AG10803 (cell line): ENCODE data around the gene BCAS1.

ENCODE experiments used
- DNase-seq: peaks from one replicate; pipeline ENCODE4 v3.0.0; 2010; ENCODE audit warnings: low read depth
- H3K4me3 ChIP-seq: 2 replicates; pipeline ENCODE4 v1.5.1; 2011; ENCODE audit warnings: mild to moderate bottlenecking, low read length, control low read depth
- CTCF ChIP-seq: conservative IDR thresholded peaks from 2 replicates; pipeline ENCODE4 v1.5.1; 2011; ENCODE audit warnings: mild to moderate bottlenecking, low read length, control low read depth, inconsistent platforms

Gene BCAS1

DNA sequence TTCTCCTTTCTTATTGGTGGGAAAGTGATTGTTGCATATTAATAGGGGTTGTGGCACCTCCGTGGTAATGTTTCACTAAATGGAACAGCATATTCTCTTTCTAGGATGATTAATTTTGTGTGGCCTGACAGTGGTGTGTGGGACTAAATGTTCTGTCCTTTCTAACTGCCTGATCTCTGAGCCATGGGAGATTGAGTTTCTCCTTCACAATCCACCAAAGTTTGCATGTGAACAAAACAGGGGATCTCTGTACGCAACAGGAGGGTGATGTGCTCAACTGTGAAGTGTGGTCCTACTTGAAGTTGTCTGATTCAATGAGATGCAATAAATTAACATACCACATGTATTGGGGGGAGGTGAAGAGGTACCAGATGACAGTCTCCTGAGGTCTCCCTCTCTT, 19.3 kb downstream of the BCAS1 start:
- no peak for DNase-seq
- TF ChIP-seq CTCF, result no peak
- H3K4me3 ChIP-seq, result no peak overlapping the region

DNA sequence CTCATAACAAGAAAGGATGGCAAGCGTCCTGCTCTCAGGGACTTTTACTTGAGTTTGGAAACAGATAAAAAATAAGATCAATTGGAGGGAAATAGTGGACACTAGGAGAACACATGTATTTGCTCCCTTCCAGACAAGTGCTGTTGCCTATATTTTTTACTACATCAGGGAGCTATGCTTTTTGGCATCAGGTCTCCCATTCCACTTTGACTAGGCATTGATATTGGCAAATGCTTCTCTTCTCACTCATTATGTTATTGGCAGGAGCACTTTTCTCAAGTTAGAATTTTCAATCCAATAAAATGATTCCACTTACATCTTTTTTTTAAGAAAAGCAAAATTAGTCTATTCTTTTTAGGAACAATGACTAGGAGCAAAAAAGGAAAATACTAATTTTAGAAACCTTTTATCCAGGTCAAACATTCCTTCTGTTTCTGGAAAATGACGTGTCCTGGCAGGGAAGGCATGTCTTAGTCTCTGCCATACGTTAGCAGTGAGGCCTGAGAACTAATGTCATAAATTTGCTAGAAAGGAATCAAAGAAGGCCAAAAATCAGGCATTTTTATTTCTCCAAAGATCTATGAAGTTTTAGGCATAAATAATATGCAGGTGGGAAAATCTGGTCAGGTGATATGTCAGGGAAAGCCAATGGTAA, 21.4 kb downstream of the BCAS1 start:
- peak; percentile 58 for DNase-seq
- H3K4me3 ChIP-seq, result no peak overlapping the region
- TF ChIP-seq CTCF, result no peak

DNA sequence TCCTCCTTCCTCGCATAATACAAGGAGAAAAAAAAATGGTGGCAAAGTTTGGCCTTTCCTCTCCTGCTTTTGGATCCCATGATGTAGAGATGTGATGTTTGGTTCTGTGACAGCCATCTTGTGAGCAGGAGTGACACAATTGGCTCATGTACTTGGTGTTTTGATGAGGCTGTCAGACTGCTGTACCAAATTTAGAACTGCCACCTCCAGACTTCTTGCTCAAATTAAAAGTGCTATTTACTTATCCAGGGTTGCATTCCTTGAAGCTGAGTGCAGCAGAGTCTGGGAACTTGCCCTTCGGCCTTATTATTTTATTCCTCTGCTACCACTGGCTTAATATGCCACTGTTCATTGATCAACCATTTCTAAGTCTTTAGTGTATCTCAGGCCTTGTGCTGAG, 21.9 kb downstream of the BCAS1 start:
- no peak overlapping the region for H3K4me3 ChIP-seq
- no peak for TF ChIP-seq CTCF
- peak; percentile 68 for DNase-seq

GRCh38 chr20:54047720-54048119, 22.7 kb downstream of the BCAS1 start:
- no peak for DNase-seq
- H3K4me3 ChIP-seq, result no peak overlapping the region
- TF ChIP-seq CTCF, result no peak

GRCh38 chr20:54047048-54047447, 23.3 kb downstream of the BCAS1 start:
- DNase-seq, result no peak
- TF ChIP-seq CTCF, result no peak
- no peak overlapping the region for H3K4me3 ChIP-seq

DNA sequence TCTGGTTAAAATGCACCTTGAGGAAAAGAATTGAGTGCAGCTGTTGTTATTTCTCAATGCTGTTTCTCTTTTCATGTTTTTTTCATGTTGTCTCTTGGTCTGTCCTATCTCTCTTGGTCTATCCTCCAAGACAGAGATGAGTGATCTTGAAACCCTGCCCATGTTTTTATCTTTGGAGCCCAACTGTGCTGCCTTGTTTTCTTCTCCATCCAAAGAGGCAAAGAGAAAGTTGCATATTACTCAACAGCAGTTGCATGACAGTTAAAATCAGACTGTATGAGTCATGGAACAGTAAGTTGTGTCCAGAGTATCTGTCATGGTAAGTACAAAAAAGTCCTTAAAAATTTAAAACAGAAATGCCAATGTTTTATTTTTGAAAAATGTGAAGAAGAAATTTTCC, 26.2 kb downstream of the BCAS1 start:
- peak; percentile 92 for DNase-seq
- TF ChIP-seq CTCF, result no peak

GRCh38 chr20:54043076-54043967, 27.1 kb downstream of the BCAS1 start:
- DNase-seq, result peak; percentile 92
- no peak overlapping the region for H3K4me3 ChIP-seq
- TF ChIP-seq CTCF, result no peak

More for the DNA sequence above, 26.2 kb downstream of the BCAS1 start:
- H3K4me3 ChIP-seq, result no peak overlapping the region
